GM23338 (cell line): ENCODE measurements around the gene WSCD2. TPM values are rescaled to one million over a fixed set of nuclear protein-coding genes. Genes with fewer than 3 reads are reported as not detected.

Experiments
- ATAC-seq: fragments of 200-7000 bp; cut with Tn5 transposase; 3 replicates; pipeline ENCODE4 v1.9.1; 2020
- DNase-seq: peaks from one replicate; pipeline ENCODE4 v3.0.0-alpha.2; 2015; ENCODE audit warnings: low spot score
- H2AFZ ChIP-seq: fragments of 200-600 bp; sonication (generic); 2 replicates; pipeline ENCODE4 v1.8.0; 2016; ENCODE audit warnings: antibody characterized with exemption, mild to moderate bottlenecking, moderate library complexity
- H3F3A ChIP-seq: fragments of 200-600 bp; sonication (generic); replicated peaks from 2 replicates; pipeline ENCODE4 v1.8.0; 2017; ENCODE audit warnings: antibody characterized with exemption, mixed run types, low read depth
- H3K27ac ChIP-seq: fragments of 200-600 bp; sonication (generic); 2 replicates; pipeline ENCODE4 v1.6.1; 2016; ENCODE audit warnings: low read depth
- H3K27me3 ChIP-seq: fragments of 200-600 bp; sonication (generic); 2 replicates; pipeline ENCODE4 v1.8.0; 2016; ENCODE audit warnings: mild to moderate bottlenecking, mixed run types, moderate library complexity; ENCODE audit not compliant: insufficient read depth
- H3K36me3 ChIP-seq: fragments of 200-600 bp; sonication (generic); 2 replicates; pipeline ENCODE4 v1.8.0; 2016; ENCODE audit warnings: mild to moderate bottlenecking; ENCODE audit not compliant: insufficient read depth
- H3K4me1 ChIP-seq: fragments of 200-600 bp; sonication (generic); 2 replicates; pipeline ENCODE4 v1.8.0; 2016; ENCODE audit warnings: mild to moderate bottlenecking, moderate library complexity; ENCODE audit not compliant: insufficient read depth
- H3K4me2 ChIP-seq: fragments of 200-600 bp; sonication (generic); 2 replicates; pipeline ENCODE4 v1.7.1; 2017; ENCODE audit warnings: mixed run types
- H3K4me3 ChIP-seq: fragments of 200-600 bp; sonication (generic); 2 replicates; pipeline ENCODE4 v1.6.1; 2016; ENCODE audit warnings: mixed run types
- H3K79me2 ChIP-seq: fragments of 200-600 bp; sonication (generic); replicated peaks from 2 replicates; pipeline ENCODE4 v1.8.0; 2017; ENCODE audit warnings: mild to moderate bottlenecking; ENCODE audit not compliant: insufficient read depth
- H3K9me2 ChIP-seq: fragments of 200-600 bp; sonication (generic); 2 replicates; pipeline ENCODE4 v1.8.0; 2017; ENCODE audit not compliant: insufficient read depth
- H4K20me1 ChIP-seq: fragments of 200-600 bp; sonication (generic); replicated peaks from 2 replicates; pipeline ENCODE4 v1.8.0; 2017; ENCODE audit warnings: mild to moderate bottlenecking; ENCODE audit not compliant: insufficient read depth
- H3K27ac Mint-ChIP-seq: 2 replicates; pipeline ENCODE4 v1.8.0; 2020; ENCODE audit warnings: inconsistent platforms, mild to moderate bottlenecking, moderate library complexity, mixed read lengths
- H3K27me3 Mint-ChIP-seq: 3 replicates; pipeline ENCODE4 v1.8.0; 2022; ENCODE audit warnings: low read depth, mild to moderate bottlenecking, moderate library complexity, mixed read lengths, inconsistent platforms; ENCODE audit not compliant: insufficient read depth, poor library complexity
- H3K36me3 Mint-ChIP-seq: 3 replicates; pipeline ENCODE4 v1.8.0; 2021; ENCODE audit warnings: low read depth, mild to moderate bottlenecking, inconsistent platforms, moderate library complexity, mixed read lengths
- H3K4me1 Mint-ChIP-seq: 3 replicates; pipeline ENCODE4 v1.8.0; 2020; ENCODE audit warnings: mild to moderate bottlenecking, inconsistent platforms, mixed read lengths
- H3K4me3 Mint-ChIP-seq: 3 replicates; pipeline ENCODE4 v1.8.0; 2021; ENCODE audit warnings: moderate library complexity, mild to moderate bottlenecking, inconsistent platforms, mixed read lengths
- H3K9me3 Mint-ChIP-seq: 3 replicates; pipeline ENCODE4 v1.8.0; 2020; ENCODE audit warnings: moderate library complexity, mild to moderate bottlenecking, inconsistent platforms, mixed read lengths
- EZH2phosphoT487 ChIP-seq: fragments of 200-600 bp; sonication (generic); IDR thresholded peaks from one replicate; pipeline ENCODE4 v1.8.1; 2018; ENCODE audit warnings: antibody characterized with exemption; ENCODE audit not compliant: unreplicated experiment
- JUNB ChIP-seq: IDR thresholded peaks from one replicate; pipeline ENCODE4 v1.6.1; 2016; ENCODE audit warnings: antibody characterized with exemption; ENCODE audit not compliant: unreplicated experiment
- ZNF114 ChIP-seq: fragments of 250-450 bp; sonication (Bioruptor Pico); IDR thresholded peaks from 2 replicates; pipeline ENCODE4 v1.5.0; 2020; ENCODE audit warnings: mild to moderate bottlenecking, moderate library complexity
- polyA plus RNA-seq: library from polyadenylated mRNA; unstranded; fragments of >200 nt; fragmentation: Nextera tagmentation; extraction: Ambion mirVana; gene quantifications from 2 replicates; pipeline ENCODE4 v1.2.1, GENCODE V29; 2016
- total RNA-seq: library from RNA; depleted of rRNA; stranded (reverse); fragments of >200 nt; shearing (Covaris generic); gene quantifications from 2 replicates; pipeline ENCODE4 v1.2.3, GENCODE V29; 2014
- TF ChIP-seq, protein P1 (sequence below): IDR thresholded peaks from one replicate; pipeline ENCODE4 v1.6.1; 2018; ENCODE audit warnings: antibody characterized with exemption; ENCODE audit not compliant: unreplicated experiment
- TF ChIP-seq, protein P2 (sequence below), 2 experiments: fragments of 200-600 bp in 1 of 2; sonication (generic) in 1 of 2; conservative IDR thresholded peaks; 2 replicates each; pipeline versions ENCODE4 v1.5.1 to v1.6.1; 2016 to 2017; ENCODE audit warnings: antibody characterized with exemption in 2 of 2, low read depth in 2 of 2, mild to moderate bottlenecking in 2 of 2, moderate library complexity in 1 of 2
- TF ChIP-seq, protein P3 (sequence below): fragments of 250-450 bp; sonication (Bioruptor Pico); IDR thresholded peaks from 2 replicates; pipeline ENCODE4 v1.5.0; 2020; ENCODE audit warnings: mild to moderate bottlenecking, moderate library complexity

Gene WSCD2
- total and polyA plus RNA-seq, 2 experiments from 2014 or later = 0.66 to 3.1 TPM

DNA sequence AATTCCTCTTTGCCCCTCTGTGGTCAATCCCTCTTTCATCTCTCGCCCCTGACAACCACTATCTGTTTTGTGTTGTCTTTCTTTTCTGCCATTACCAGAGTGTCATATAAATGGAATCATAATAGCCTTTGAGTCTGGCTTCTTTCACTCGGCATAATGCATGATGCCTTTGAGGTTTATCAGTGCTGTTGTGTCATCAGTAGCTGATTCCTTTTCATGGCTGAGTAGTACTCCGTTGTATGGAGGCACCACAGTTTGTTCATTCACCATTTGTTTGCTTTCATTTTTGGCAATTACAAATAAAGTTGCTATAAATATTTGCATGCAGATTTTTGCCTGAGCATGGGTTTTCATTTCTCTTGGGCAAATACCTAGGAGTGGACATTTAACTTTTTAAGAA is 47.2 kb downstream of the WSCD2 start (continued):
- TF ChIP-seq, protein P1, sequence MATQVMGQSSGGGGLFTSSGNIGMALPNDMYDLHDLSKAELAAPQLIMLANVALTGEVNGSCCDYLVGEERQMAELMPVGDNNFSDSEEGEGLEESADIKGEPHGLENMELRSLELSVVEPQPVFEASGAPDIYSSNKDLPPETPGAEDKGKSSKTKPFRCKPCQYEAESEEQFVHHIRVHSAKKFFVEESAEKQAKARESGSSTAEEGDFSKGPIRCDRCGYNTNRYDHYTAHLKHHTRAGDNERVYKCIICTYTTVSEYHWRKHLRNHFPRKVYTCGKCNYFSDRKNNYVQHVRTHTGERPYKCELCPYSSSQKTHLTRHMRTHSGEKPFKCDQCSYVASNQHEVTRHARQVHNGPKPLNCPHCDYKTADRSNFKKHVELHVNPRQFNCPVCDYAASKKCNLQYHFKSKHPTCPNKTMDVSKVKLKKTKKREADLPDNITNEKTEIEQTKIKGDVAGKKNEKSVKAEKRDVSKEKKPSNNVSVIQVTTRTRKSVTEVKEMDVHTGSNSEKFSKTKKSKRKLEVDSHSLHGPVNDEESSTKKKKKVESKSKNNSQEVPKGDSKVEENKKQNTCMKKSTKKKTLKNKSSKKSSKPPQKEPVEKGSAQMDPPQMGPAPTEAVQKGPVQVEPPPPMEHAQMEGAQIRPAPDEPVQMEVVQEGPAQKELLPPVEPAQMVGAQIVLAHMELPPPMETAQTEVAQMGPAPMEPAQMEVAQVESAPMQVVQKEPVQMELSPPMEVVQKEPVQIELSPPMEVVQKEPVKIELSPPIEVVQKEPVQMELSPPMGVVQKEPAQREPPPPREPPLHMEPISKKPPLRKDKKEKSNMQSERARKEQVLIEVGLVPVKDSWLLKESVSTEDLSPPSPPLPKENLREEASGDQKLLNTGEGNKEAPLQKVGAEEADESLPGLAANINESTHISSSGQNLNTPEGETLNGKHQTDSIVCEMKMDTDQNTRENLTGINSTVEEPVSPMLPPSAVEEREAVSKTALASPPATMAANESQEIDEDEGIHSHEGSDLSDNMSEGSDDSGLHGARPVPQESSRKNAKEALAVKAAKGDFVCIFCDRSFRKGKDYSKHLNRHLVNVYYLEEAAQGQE = no peak
- TF ChIP-seq EZH2phosphoT487 = no peak
- TF ChIP-seq, protein P2, sequence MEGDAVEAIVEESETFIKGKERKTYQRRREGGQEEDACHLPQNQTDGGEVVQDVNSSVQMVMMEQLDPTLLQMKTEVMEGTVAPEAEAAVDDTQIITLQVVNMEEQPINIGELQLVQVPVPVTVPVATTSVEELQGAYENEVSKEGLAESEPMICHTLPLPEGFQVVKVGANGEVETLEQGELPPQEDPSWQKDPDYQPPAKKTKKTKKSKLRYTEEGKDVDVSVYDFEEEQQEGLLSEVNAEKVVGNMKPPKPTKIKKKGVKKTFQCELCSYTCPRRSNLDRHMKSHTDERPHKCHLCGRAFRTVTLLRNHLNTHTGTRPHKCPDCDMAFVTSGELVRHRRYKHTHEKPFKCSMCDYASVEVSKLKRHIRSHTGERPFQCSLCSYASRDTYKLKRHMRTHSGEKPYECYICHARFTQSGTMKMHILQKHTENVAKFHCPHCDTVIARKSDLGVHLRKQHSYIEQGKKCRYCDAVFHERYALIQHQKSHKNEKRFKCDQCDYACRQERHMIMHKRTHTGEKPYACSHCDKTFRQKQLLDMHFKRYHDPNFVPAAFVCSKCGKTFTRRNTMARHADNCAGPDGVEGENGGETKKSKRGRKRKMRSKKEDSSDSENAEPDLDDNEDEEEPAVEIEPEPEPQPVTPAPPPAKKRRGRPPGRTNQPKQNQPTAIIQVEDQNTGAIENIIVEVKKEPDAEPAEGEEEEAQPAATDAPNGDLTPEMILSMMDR (conservative IDR thresholded peaks at IDR 0.05; ENCODE audit: low read depth in 2 of 2) = no peak

DNA sequence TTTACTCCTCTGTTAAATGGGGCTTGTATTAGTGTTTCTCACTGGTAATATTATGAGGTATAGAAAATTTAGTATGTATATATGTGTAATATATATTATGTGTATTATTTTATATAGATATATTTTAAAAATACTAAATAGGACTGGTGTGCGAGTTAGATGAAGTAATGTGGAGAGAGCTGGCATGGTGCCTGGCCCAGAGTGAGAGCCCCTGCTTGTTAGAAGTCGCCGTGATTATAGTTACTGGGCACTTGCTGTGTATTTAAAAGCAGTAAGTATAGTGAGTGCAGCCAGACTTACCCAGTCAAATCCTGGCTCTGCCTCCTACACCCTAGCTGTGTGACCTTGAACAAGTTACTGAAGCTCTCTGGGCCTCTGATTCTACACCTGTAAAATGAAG is 48.0 kb downstream of the WSCD2 start:
- H3K27me3 Mint-ChIP-seq = peaks cover 10% of the 10 kb centered on the region
- Histone ChIP-seq H3K36me3 (no peaks in the 10 kb centered on the region), H3K79me2 (no peaks in the 10 kb centered on the region), H3F3A (0 out of 2 replicates have a peak, but pooled peaks cover 2% of the 10 kb centered on the region), H3K4me3 (no peak overlapping the region), H3K27ac (no peak overlapping the region), H2AFZ (no peak overlapping the region), H3K4me2 (no peak overlapping the region), H4K20me1 (no peaks in the 10 kb centered on the region), H3K27me3 (no peaks in the 10 kb centered on the region), H3K4me1 (peaks cover 32% of the 10 kb centered on the region), H3K9me2 (no peaks in the 10 kb centered on the region)
- H3K27ac Mint-ChIP-seq = no peak overlapping the region
- peaks cover 9% of the 10 kb centered on the region; the same call in 2 of the 3 replicates for H3K36me3 Mint-ChIP-seq
- ATAC-seq = no peak
- DNase-seq = no peak
- H3K4me3 Mint-ChIP-seq = no peak overlapping the region
- peaks cover 11% of the 10 kb centered on the region for H3K9me3 Mint-ChIP-seq
- peaks cover 42% of the 10 kb centered on the region for H3K4me1 Mint-ChIP-seq
- TF ChIP-seq, protein P1 = no peak
- TF ChIP-seq JUNB (no peak), ZNF114 (CRISPR knock-in tag) (no peak), EZH2phosphoT487 (no peak)
- TF ChIP-seq, protein P3, sequence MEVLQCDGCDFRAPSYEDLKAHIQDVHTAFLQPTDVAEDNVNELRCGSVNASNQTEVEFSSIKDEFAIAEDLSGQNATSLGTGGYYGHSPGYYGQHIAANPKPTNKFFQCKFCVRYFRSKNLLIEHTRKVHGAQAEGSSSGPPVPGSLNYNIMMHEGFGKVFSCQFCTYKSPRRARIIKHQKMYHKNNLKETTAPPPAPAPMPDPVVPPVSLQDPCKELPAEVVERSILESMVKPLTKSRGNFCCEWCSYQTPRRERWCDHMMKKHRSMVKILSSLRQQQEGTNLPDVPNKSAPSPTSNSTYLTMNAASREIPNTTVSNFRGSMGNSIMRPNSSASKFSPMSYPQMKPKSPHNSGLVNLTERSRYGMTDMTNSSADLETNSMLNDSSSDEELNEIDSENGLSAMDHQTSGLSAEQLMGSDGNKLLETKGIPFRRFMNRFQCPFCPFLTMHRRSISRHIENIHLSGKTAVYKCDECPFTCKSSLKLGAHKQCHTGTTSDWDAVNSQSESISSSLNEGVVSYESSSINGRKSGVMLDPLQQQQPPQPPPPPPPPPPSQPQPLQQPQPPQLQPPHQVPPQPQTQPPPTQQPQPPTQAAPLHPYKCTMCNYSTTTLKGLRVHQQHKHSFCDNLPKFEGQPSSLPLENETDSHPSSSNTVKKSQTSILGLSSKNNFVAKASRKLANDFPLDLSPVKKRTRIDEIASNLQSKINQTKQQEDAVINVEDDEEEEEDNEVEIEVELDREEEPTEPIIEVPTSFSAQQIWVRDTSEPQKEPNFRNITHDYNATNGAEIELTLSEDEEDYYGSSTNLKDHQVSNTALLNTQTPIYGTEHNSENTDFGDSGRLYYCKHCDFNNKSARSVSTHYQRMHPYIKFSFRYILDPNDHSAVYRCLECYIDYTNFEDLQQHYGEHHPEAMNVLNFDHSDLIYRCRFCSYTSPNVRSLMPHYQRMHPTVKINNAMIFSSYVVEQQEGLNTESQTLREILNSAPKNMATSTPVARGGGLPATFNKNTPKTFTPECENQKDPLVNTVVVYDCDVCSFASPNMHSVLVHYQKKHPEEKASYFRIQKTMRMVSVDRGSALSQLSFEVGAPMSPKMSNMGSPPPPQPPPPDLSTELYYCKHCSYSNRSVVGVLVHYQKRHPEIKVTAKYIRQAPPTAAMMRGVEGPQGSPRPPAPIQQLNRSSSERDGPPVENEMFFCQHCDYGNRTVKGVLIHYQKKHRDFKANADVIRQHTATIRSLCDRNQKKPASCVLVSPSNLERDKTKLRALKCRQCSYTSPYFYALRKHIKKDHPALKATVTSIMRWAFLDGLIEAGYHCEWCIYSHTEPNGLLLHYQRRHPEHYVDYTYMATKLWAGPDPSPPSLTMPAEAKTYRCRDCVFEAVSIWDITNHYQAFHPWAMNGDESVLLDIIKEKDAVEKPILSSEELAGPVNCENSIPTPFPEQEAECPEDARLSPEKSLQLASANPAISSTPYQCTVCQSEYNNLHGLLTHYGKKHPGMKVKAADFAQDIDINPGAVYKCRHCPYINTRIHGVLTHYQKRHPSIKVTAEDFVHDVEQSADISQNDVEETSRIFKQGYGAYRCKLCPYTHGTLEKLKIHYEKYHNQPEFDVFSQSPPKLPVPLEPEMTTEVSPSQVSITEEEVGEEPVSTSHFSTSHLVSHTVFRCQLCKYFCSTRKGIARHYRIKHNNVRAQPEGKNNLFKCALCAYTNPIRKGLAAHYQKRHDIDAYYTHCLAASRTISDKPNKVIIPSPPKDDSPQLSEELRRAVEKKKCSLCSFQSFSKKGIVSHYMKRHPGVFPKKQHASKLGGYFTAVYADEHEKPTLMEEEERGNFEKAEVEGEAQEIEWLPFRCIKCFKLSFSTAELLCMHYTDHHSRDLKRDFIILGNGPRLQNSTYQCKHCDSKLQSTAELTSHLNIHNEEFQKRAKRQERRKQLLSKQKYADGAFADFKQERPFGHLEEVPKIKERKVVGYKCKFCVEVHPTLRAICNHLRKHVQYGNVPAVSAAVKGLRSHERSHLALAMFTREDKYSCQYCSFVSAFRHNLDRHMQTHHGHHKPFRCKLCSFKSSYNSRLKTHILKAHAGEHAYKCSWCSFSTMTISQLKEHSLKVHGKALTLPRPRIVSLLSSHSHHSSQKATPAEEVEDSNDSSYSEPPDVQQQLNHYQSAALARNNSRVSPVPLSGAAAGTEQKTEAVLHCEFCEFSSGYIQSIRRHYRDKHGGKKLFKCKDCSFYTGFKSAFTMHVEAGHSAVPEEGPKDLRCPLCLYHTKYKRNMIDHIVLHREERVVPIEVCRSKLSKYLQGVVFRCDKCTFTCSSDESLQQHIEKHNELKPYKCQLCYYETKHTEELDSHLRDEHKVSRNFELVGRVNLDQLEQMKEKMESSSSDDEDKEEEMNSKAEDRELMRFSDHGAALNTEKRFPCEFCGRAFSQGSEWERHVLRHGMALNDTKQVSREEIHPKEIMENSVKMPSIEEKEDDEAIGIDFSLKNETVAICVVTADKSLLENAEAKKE (CRISPR knock-in tag) = no peak
- TF ChIP-seq, protein P2 (conservative IDR thresholded peaks at IDR 0.05; ENCODE audit: low read depth in 2 of 2) = no peak
